Vagina (tissue), 2 donors: ENCODE results near the gene IFT43. TPM values are rescaled to one million over a fixed set of nuclear protein-coding genes. Genes with fewer than 3 reads are reported as not detected.

Experiments used
- DNase-seq, 2 donors: peaks; one replicate each; pipeline ENCODE4 v3.0.0-alpha.2; 2017; ENCODE audit errors: extremely low spot score in 2 of 2
- H3K27ac ChIP-seq: fragments of 200-600 bp; sonication (generic); one replicate; pipeline ENCODE4 v1.5.1; 2019
- H3K27me3 ChIP-seq: fragments of 200-600 bp; sonication (generic); one replicate; pipeline ENCODE4 v1.5.1; 2019
- H3K36me3 ChIP-seq, 2 donors: fragments of 200-600 bp; sonication (generic); one replicate each; pipeline ENCODE4 v1.5.1; 2017 to 2019
- H3K4me1 ChIP-seq: fragments of 200-600 bp; sonication (generic); one replicate; pipeline ENCODE4 v1.5.1; 2019
- H3K4me3 ChIP-seq, 2 donors: fragments of 200-600 bp; sonication (generic); 1 replicate in 1 of 2; 2 replicates in 1 of 2; pipeline ENCODE4 v1.5.1; 2016 to 2019
- H3K9me3 ChIP-seq: fragments of 200-600 bp; sonication (generic); one replicate; pipeline ENCODE4 v1.5.1; 2019
- POLR2A ChIP-seq, 2 donors: fragments of 450-650 bp; IDR thresholded peaks; one replicate each; pipeline ENCODE4 v1.6.1; 2017; ENCODE audit warnings: antibody characterized with exemption in 2 of 2, mild to moderate bottlenecking in 2 of 2, moderate library complexity in 2 of 2
- POLR2AphosphoS5 ChIP-seq, 2 donors: sonication (generic); formaldehyde crosslinking; IDR thresholded peaks; one replicate each; pipeline ENCODE4 v1.9.0; 2017; ENCODE audit warnings: antibody characterized with exemption in 2 of 2, mild to moderate bottlenecking in 2 of 2, low read depth in 1 of 2; ENCODE audit not compliant: insufficient read depth in 1 of 2
- intact Hi-C: fragments of 100-400 bp; cut with DNase I; formaldehyde crosslinking; loops from one replicate; pipeline ENCODE4 v1.15.1; 2023
- total RNA-seq: library from RNA; depleted of rRNA; stranded (reverse); fragments of >200 nt; gene quantifications from one replicate; pipeline ENCODE4 v1.2.3, GENCODE V29; 2016
- TF ChIP-seq, protein P1 (sequence below), 3 experiments: fragments of 450-650 bp in 2 of 3; fragments of 200-600 bp in 1 of 3; sonication (generic) in 1 of 3; IDR thresholded peaks; one replicate each; pipeline ENCODE4 v1.5.1; 2017 to 2019; ENCODE audit warnings: antibody characterized with exemption in 3 of 3, mild to moderate bottlenecking in 2 of 3, moderate library complexity in 2 of 3

Gene IFT43
- total RNA-seq, 1 donor from 2014 or later, result 47.4 TPM

DNA sequence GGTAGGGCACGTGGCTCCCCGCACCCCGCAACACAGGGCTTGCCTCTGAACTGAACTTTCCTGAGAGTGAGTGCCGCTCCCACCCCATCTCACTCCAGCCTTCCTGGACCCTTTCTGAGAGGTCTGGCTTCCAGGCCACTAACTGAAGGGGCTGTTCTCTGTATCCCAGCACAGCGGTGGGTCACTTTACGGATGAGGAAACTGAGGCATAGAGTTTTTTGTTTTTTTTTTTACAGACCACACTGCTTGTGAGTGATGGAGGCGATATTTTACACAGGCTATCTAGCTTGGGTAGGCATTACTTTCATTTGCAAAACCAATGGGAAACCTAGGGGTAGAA lies 2.6 kb upstream of the IFT43 start:
- DNase-seq, result peak in 1 of 2 donors; percentile 77
- Histone ChIP-seq H3K4me3 (peak overlapping the region; percentile 67 to 91), H3K27ac (peak overlapping the region; percentile 95), H3K36me3 (no peaks in the 10 kb centered on the region), H3K4me1 (peaks cover 62% of the 10 kb centered on the region), H3K27me3 (no peaks in the 10 kb centered on the region), H3K9me3 (no peaks in the 10 kb centered on the region)
- TF ChIP-seq, protein P1, sequence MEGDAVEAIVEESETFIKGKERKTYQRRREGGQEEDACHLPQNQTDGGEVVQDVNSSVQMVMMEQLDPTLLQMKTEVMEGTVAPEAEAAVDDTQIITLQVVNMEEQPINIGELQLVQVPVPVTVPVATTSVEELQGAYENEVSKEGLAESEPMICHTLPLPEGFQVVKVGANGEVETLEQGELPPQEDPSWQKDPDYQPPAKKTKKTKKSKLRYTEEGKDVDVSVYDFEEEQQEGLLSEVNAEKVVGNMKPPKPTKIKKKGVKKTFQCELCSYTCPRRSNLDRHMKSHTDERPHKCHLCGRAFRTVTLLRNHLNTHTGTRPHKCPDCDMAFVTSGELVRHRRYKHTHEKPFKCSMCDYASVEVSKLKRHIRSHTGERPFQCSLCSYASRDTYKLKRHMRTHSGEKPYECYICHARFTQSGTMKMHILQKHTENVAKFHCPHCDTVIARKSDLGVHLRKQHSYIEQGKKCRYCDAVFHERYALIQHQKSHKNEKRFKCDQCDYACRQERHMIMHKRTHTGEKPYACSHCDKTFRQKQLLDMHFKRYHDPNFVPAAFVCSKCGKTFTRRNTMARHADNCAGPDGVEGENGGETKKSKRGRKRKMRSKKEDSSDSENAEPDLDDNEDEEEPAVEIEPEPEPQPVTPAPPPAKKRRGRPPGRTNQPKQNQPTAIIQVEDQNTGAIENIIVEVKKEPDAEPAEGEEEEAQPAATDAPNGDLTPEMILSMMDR (IDR thresholded peaks at IDR 0.05), result no peak
- no peak for TF ChIP-seq POLR2A (IDR thresholded peaks at IDR 0.05)
- no peak for TF ChIP-seq POLR2AphosphoS5 (IDR thresholded peaks at IDR 0.05; ENCODE audit: insufficient read depth in 1 of 2, low read depth in 1 of 2)
- intact Hi-C loops, result loop anchor here (5.0 to 10.0 kb wide), 2 partner anchors 188 to 271 kb away; no protein-coding TSS in a partner anchor

DNA sequence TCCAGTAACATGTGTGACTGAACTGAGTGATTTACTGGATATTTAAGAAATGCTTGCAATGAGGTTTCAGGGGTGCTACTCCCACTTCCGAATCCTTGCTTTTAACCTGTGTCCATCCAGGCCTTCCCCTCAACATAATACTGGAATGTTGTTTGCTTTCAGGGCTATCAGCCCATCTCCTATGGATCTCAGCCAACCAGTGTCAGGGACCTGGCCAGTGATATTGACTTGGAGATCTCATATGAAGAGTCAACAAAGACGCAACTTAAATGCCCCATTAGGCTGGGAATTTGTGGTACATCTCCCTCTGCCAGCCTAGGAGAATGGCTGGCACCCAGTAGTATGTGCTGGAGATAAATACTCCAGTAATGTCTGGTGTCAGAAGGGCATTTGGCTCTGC lies 889 bp upstream of the IFT43 start:
- Histone ChIP-seq H3K9me3 (no peaks in the 10 kb centered on the region), H3K4me3 (no peak overlapping the region), H3K27ac (peak overlapping the region; percentile 95), H3K4me1 (peaks cover 62% of the 10 kb centered on the region), H3K27me3 (no peaks in the 10 kb centered on the region), H3K36me3 (no peaks in the 10 kb centered on the region)
- DNase-seq, result no peak
- intact Hi-C loops, result loop anchor here (5.0 to 10.0 kb wide), 2 partner anchors 190 to 272 kb away; no protein-coding TSS in a partner anchor
- no peak for TF ChIP-seq POLR2A (IDR thresholded peaks at IDR 0.05)
- no peak for TF ChIP-seq POLR2AphosphoS5 (IDR thresholded peaks at IDR 0.05; ENCODE audit: insufficient read depth in 1 of 2, low read depth in 1 of 2)
- TF ChIP-seq, protein P1 (IDR thresholded peaks at IDR 0.05), result no peak

DNA sequence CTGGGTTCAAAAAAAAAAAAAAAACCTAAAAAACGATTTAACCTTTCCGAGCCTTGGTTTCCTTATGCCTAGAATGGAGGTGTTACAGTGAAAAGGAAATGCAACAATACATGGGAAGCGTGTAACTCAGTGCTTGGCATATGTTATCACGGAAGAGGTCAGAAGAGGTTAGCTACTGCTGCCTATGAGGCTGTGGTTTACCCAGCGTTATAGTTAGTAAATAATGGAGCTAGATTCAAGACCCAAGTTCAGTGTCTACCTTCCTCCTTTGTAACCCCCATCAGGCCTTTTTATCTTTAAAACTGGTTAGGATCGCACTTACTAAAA lies 839 bp downstream of the IFT43 start:
- no peaks in the 10 kb centered on the region for H3K9me3 ChIP-seq
- peak overlapping the region; percentile 66 to 86 for H3K4me3 ChIP-seq
- H3K4me1 ChIP-seq, result peaks cover 50% of the 10 kb centered on the region
- H3K27ac ChIP-seq, result peak overlapping the region; percentile 95
- TF ChIP-seq POLR2A (IDR thresholded peaks at IDR 0.05), result no peak
- no peak for DNase-seq
- H3K27me3 ChIP-seq, result no peaks in the 10 kb centered on the region
- H3K36me3 ChIP-seq, result no peaks in the 10 kb centered on the region
- intact Hi-C loops, result loop anchor here (10.0 kb wide), 1 partner anchor 192 kb away; no protein-coding TSS in a partner anchor

DNA sequence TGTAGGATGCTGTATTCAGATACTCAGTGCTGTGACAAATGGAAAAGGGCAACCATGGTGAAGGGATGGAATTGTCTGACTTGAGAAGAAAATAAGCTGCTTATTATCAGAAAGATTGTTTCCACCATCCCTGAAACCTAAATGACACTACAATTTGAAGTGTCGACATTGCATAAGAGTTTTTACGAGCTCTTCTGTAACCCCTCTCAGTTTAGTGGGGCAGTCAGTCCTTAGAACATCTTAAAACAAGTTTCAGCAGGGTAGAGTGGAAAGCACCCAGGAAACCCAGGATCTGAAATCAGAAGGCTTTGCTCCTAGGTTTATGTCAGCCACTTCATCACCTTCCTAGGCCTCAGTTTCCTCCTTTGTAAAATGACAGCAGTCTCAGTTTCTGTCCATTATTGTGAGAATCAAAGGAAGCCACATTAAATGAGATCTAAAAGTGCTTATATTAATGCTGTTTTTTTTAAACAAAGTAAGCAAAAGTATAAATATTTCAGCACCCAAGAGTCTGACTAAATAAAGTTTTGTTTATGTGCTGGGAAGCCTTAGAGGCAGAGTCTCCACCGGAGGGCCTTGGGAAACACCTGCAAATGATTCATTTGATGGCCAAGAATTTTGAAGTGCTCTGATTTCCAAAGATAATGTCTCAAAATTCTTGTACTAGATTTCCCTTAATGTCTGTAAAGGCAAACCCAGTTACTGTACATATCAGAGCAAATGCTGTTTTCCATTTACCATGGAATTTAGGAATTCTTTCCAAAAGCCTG lies 1.8 kb downstream of the IFT43 start:
- peak overlapping the region; percentile 18 for H3K27ac ChIP-seq
- H3K36me3 ChIP-seq, result no peaks in the 10 kb centered on the region
- no peak overlapping the region for H3K4me3 ChIP-seq
- intact Hi-C loops, result loop anchor here (10.0 kb wide), 1 partner anchor 193 kb away; no protein-coding TSS in a partner anchor
- H3K4me1 ChIP-seq, result peaks cover 46% of the 10 kb centered on the region
- DNase-seq, result no peak
- no peaks in the 10 kb centered on the region for H3K27me3 ChIP-seq
- TF ChIP-seq POLR2AphosphoS5 (IDR thresholded peaks at IDR 0.05; ENCODE audit: insufficient read depth in 1 of 2, low read depth in 1 of 2) (no peak), POLR2A (IDR thresholded peaks at IDR 0.05) (no peak)
- TF ChIP-seq, protein P1 (IDR thresholded peaks at IDR 0.05), result no peak
- H3K9me3 ChIP-seq, result no peaks in the 10 kb centered on the region

DNA sequence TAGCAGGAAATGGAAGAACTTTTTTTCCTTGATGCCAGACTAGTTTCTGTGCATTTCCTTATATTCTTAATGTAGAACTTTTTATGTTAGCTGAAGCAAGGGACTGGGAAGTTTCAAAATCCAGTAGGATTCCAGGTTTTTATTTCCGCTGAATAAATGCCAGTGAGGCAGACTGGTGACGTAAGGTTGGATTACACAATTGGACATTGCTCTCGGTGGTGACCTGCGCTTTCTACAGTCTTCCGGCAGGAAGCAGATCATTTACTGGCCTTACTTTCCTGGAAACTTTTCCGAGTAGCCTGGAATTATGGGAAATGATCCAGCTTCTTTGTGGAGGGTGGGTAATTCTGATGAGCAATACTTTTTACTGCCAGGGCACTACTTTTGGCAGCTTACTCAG lies 3.6 kb downstream of the IFT43 start:
- TF ChIP-seq, protein P1 (IDR thresholded peaks at IDR 0.05), result peak in 1 of 3 experiments; percentile 4
- TF ChIP-seq POLR2A (IDR thresholded peaks at IDR 0.05) (no peak), POLR2AphosphoS5 (IDR thresholded peaks at IDR 0.05; ENCODE audit: insufficient read depth in 1 of 2, low read depth in 1 of 2) (peak; percentile 39 to 91)
- DNase-seq, result peak in 1 of 2 donors; percentile 93
- H3K27me3 ChIP-seq, result no peaks in the 10 kb centered on the region
- H3K4me3 ChIP-seq, result no peak overlapping the region
- no peaks in the 10 kb centered on the region for H3K9me3 ChIP-seq
- H3K4me1 ChIP-seq, result peaks cover 39% of the 10 kb centered on the region
- intact Hi-C loops, result loop anchor here (10.0 kb wide), 1 partner anchor 194 kb away; no protein-coding TSS in a partner anchor
- peak overlapping the region; percentile 77 for H3K27ac ChIP-seq
- H3K36me3 ChIP-seq, result no peaks in the 10 kb centered on the region
